SK-N-SH treated with all-trans-retinoic acid at 6 μM for 48 hours (cell line): Measurements from ENCODE around the gene LRRFIP1.
"Not testable (repeated sequence)": the region's sequence is repeated elsewhere in the genome, so short reads cannot be mapped to it uniquely, and the experiment has no call there.

Source experiments
- ATAC-seq: fragments of 200-7000 bp; cut with Tn5 transposase; 3 replicates; pipeline ENCODE4 v1.9.1; 2020; ENCODE audit warnings: mild to moderate bottlenecking, moderate library complexity
- CREB5 ChIP-seq: fragments of 250-450 bp; sonication (Bioruptor Pico); IDR thresholded peaks from 2 replicates; pipeline ENCODE4 v1.5.1; 2020; ENCODE audit warnings: low read depth, mild to moderate bottlenecking, moderate library complexity
- CSDC2 ChIP-seq: fragments of 250-450 bp; sonication (Bioruptor Pico); IDR thresholded peaks from 2 replicates; pipeline ENCODE4 v1.5.0; 2020; ENCODE audit warnings: mild to moderate bottlenecking, moderate library complexity
- ESRRG ChIP-seq: fragments of 250-450 bp; sonication (Bioruptor Pico); IDR thresholded peaks from 2 replicates; pipeline ENCODE4 v1.6.1; 2021; ENCODE audit warnings: mild to moderate bottlenecking
- GLIS3 ChIP-seq: fragments of 250-450 bp; sonication (Bioruptor Pico); IDR thresholded peaks from 2 replicates; pipeline ENCODE4 v1.5.0; 2020; ENCODE audit warnings: mild to moderate bottlenecking, moderate library complexity
- OSR1 ChIP-seq: fragments of 250-450 bp; sonication (Bioruptor Pico); IDR thresholded peaks from 2 replicates; pipeline ENCODE4 v1.8.0; 2022; ENCODE audit warnings: moderate library complexity, mild to moderate bottlenecking, inconsistent platforms
- PATZ1 ChIP-seq: fragments of 250-450 bp; sonication (Bioruptor Pico); IDR thresholded peaks from 2 replicates; pipeline ENCODE4 v1.8.0; 2020; ENCODE audit warnings: mild to moderate bottlenecking, moderate library complexity, borderline replicate concordance
- PPARA ChIP-seq: fragments of 250-450 bp; sonication (Bioruptor Pico); IDR thresholded peaks from 2 replicates; pipeline ENCODE4 v1.5.0; 2020; ENCODE audit warnings: mild to moderate bottlenecking, borderline replicate concordance
- SNAI2 ChIP-seq: fragments of 250-450 bp; sonication (Bioruptor Pico); IDR thresholded peaks from 2 replicates; pipeline ENCODE4 v1.5.0; 2020; ENCODE audit warnings: mild to moderate bottlenecking, moderate library complexity
- TCF4 ChIP-seq: fragments of 250-450 bp; sonication (Bioruptor Pico); IDR thresholded peaks from 2 replicates; pipeline ENCODE4 v1.8.0; 2021; ENCODE audit warnings: mild to moderate bottlenecking, moderate library complexity, borderline replicate concordance
- TOX ChIP-seq: fragments of 250-450 bp; sonication (Bioruptor Pico); IDR thresholded peaks from 2 replicates; pipeline ENCODE4 v1.8.0; 2021; ENCODE audit warnings: mild to moderate bottlenecking, moderate library complexity, borderline replicate concordance
- ZC3H10 ChIP-seq: fragments of 250-450 bp; sonication (Bioruptor Pico); IDR thresholded peaks from 2 replicates; pipeline ENCODE4 v1.5.1; 2021; ENCODE audit warnings: mild to moderate bottlenecking, moderate library complexity
- ZFP3 ChIP-seq: fragments of 250-450 bp; sonication (Bioruptor Pico); IDR thresholded peaks from 2 replicates; pipeline ENCODE4 v1.5.0; 2020; ENCODE audit warnings: mild to moderate bottlenecking, moderate library complexity
- ZFP30 ChIP-seq: fragments of 450-650 bp; formaldehyde crosslinking; IDR thresholded peaks from 2 replicates; pipeline ENCODE4 v1.5.0; 2022; ENCODE audit warnings: mild to moderate bottlenecking, moderate library complexity
- ZNF565 ChIP-seq: fragments of 450-650 bp; formaldehyde crosslinking; conservative IDR thresholded peaks from 2 replicates; pipeline ENCODE4 v1.5.0; 2020; ENCODE audit warnings: low read depth, mild to moderate bottlenecking, moderate library complexity
- ZNF70 ChIP-seq: fragments of 450-650 bp; formaldehyde crosslinking; IDR thresholded peaks from 2 replicates; pipeline ENCODE4 v1.5.0; 2020; ENCODE audit warnings: mild to moderate bottlenecking, moderate library complexity
- ZNF8 ChIP-seq: fragments of 450-650 bp; formaldehyde crosslinking; IDR thresholded peaks from 2 replicates; pipeline ENCODE4 v1.5.0; 2020; ENCODE audit warnings: mild to moderate bottlenecking, moderate library complexity
- TF ChIP-seq, protein P1 (sequence below): fragments of 250-450 bp; sonication (Bioruptor Pico); IDR thresholded peaks from 2 replicates; pipeline ENCODE4 v1.5.0; 2020; ENCODE audit warnings: mild to moderate bottlenecking, moderate library complexity
- TF ChIP-seq, protein P2 (sequence below): fragments of 250-450 bp; sonication (Bioruptor Pico); IDR thresholded peaks from 2 replicates; pipeline ENCODE4 v1.5.1; 2021; ENCODE audit warnings: mild to moderate bottlenecking, moderate library complexity

Gene LRRFIP1

GRCh38 chr2:237688081-237688480, 60.7 kb downstream of the LRRFIP1 start:
- no peak for ATAC-seq
- TF ChIP-seq SNAI2 (CRISPR knock-in tag) (no peak), TCF4 (CRISPR knock-in tag) (no peak), ZNF8 (no peak), ZC3H10 (CRISPR knock-in tag) (no peak)
- TF ChIP-seq, protein P1, sequence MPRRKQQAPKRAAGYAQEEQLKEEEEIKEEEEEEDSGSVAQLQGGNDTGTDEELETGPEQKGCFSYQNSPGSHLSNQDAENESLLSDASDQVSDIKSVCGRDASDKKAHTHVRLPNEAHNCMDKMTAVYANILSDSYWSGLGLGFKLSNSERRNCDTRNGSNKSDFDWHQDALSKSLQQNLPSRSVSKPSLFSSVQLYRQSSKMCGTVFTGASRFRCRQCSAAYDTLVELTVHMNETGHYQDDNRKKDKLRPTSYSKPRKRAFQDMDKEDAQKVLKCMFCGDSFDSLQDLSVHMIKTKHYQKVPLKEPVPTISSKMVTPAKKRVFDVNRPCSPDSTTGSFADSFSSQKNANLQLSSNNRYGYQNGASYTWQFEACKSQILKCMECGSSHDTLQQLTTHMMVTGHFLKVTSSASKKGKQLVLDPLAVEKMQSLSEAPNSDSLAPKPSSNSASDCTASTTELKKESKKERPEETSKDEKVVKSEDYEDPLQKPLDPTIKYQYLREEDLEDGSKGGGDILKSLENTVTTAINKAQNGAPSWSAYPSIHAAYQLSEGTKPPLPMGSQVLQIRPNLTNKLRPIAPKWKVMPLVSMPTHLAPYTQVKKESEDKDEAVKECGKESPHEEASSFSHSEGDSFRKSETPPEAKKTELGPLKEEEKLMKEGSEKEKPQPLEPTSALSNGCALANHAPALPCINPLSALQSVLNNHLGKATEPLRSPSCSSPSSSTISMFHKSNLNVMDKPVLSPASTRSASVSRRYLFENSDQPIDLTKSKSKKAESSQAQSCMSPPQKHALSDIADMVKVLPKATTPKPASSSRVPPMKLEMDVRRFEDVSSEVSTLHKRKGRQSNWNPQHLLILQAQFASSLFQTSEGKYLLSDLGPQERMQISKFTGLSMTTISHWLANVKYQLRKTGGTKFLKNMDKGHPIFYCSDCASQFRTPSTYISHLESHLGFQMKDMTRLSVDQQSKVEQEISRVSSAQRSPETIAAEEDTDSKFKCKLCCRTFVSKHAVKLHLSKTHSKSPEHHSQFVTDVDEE (CRISPR knock-in tag), result no peak
- TF ChIP-seq, protein P2, sequence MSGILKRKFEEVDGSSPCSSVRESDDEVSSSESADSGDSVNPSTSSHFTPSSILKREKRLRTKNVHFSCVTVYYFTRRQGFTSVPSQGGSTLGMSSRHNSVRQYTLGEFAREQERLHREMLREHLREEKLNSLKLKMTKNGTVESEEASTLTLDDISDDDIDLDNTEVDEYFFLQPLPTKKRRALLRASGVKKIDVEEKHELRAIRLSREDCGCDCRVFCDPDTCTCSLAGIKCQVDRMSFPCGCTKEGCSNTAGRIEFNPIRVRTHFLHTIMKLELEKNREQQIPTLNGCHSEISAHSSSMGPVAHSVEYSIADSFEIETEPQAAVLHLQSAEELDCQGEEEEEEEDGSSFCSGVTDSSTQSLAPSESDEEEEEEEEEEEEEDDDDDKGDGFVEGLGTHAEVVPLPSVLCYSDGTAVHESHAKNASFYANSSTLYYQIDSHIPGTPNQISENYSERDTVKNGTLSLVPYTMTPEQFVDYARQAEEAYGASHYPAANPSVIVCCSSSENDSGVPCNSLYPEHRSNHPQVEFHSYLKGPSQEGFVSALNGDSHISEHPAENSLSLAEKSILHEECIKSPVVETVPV (CRISPR knock-in tag), result no peak

DNA sequence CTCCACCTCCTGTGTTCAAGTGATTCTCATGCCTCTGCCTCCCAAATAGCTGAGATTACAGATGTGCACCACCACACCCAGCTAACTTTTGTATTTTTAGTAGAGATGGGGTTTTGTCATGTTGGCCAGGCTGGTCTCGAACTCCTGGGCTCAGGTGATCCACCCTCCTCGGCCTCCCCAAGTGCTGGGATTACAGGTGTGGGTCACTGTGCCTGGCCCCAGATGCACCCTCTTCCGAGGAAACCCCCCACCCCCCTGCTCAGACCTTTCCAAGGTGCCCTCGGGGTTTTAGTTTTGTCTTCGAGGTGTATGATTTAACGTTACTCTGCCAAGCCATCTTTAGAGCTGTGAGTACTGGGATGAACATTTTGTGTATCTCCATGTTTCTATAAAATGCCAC, 61.2 kb downstream of the LRRFIP1 start:
- ATAC-seq, result not testable (repeated sequence)

- TF ChIP-seq CSDC2 (CRISPR knock-in tag), result no peak
- no peak for TF ChIP-seq ESRRG
- no peak for ATAC-seq
Measured at GRCh38 chr2:237689336-237690131, 62.1 kb downstream of the LRRFIP1 start.

GRCh38 chr2:237691029-237691907, 63.9 kb downstream of the LRRFIP1 start:
- TF ChIP-seq PATZ1 (CRISPR knock-in tag) (peak; percentile 50; the same call in 1 of the 2 replicates), SNAI2 (CRISPR knock-in tag) (no peak), ZFP3 (CRISPR knock-in tag) (no peak)
- ATAC-seq, result peak; percentile 53

- ATAC-seq, result peak; percentile 35
- TF ChIP-seq OSR1 (CRISPR knock-in tag) (no peak), SNAI2 (CRISPR knock-in tag) (no peak), ESRRG (no peak), CREB5 (CRISPR knock-in tag) (no peak), TOX (no peak), PATZ1 (CRISPR knock-in tag) (no peak), ZFP3 (CRISPR knock-in tag) (no peak), PPARA (no peak), ZNF70 (no peak), ZNF565 (CRISPR knock-in tag) (no peak), GLIS3 (no peak), ZFP30 (CRISPR knock-in tag) (no peak)
- TF ChIP-seq, protein P2 (CRISPR knock-in tag), result no peak
Measured at GRCh38 chr2:237691908-237692600, 64.7 kb downstream of the LRRFIP1 start.
